HepG2 (cell line): ENCODE results near the gene CTAG1A. TPM values are rescaled to one million over a fixed set of nuclear protein-coding genes. Genes with fewer than 3 reads are reported as not detected.

Source experiments
- CC2D1A ChIP-seq: sonication (generic); formaldehyde crosslinking; IDR thresholded peaks from 2 replicates; pipeline ENCODE4 v1.8.1; 2023; ENCODE audit warnings: mild to moderate bottlenecking, missing genetic modification reagents
- ELF4 ChIP-seq: sonication (generic); formaldehyde crosslinking; IDR thresholded peaks from 2 replicates; pipeline ENCODE4 v1.5.0; 2020; ENCODE audit warnings: missing genetic modification reagents, mild to moderate bottlenecking, moderate library complexity, borderline replicate concordance
- FOXP4 ChIP-seq: sonication (generic); formaldehyde crosslinking; IDR thresholded peaks from 2 replicates; pipeline ENCODE4 v1.4.0; 2020; ENCODE audit warnings: missing genetic modification reagents
- GRHL1 ChIP-seq: sonication (generic); formaldehyde crosslinking; conservative IDR thresholded peaks from 2 replicates; pipeline ENCODE4 v1.8.0; 2022; ENCODE audit warnings: missing genetic modification reagents
- HNF1A ChIP-seq, 2 experiments: sonication (generic) in 1 of 2; formaldehyde crosslinking in 1 of 2; IDR thresholded peaks; 2 replicates each; pipeline versions ENCODE4 v1.4.0 to v1.6.1; 2016 to 2020; ENCODE audit warnings: borderline replicate concordance in 1 of 2, low read depth in 1 of 2, mild to moderate bottlenecking in 1 of 2, missing genetic modification reagents in 1 of 2
- ISX ChIP-seq: sonication (generic); formaldehyde crosslinking; conservative IDR thresholded peaks from 2 replicates; pipeline ENCODE4 v1.5.0; 2020; ENCODE audit warnings: missing genetic modification reagents
- KMT2A ChIP-seq: sonication (generic); formaldehyde crosslinking; IDR thresholded peaks from 2 replicates; pipeline ENCODE4 v1.4.0; 2020; ENCODE audit warnings: missing genetic modification reagents
- MZF1 ChIP-seq: sonication (generic); formaldehyde crosslinking; IDR thresholded peaks from 2 replicates; pipeline ENCODE4 v1.8.1; 2023; ENCODE audit warnings: mild to moderate bottlenecking, missing genetic modification reagents, borderline replicate concordance
- U2AF2 ChIP-seq: fragments of 200-400 bp; formaldehyde crosslinking; IDR thresholded peaks from 2 replicates; pipeline ENCODE4 v1.6.1; 2017; ENCODE audit warnings: low read depth, mild to moderate bottlenecking, low read length
- ZNF142 ChIP-seq: sonication (generic); formaldehyde crosslinking; IDR thresholded peaks from 2 replicates; pipeline ENCODE4 v1.4.0; 2020; ENCODE audit warnings: missing genetic modification reagents
- ZNF260 ChIP-seq: sonication (generic); formaldehyde crosslinking; IDR thresholded peaks from 2 replicates; pipeline ENCODE4 v1.4.0; 2020; ENCODE audit warnings: missing genetic modification reagents, low read depth, mild to moderate bottlenecking, borderline replicate concordance
- ZNF546 ChIP-seq: sonication (generic); formaldehyde crosslinking; conservative IDR thresholded peaks from 2 replicates; pipeline ENCODE4 v1.8.1; 2023; ENCODE audit warnings: mild to moderate bottlenecking, missing genetic modification reagents
- polyA plus RNA-seq, 8 experiments: library from polyadenylated mRNA; depleted of rRNA in 3 of 8; stranded (reverse) in 7 of 8; unstranded in 1 of 8; fragments of >200 nt; fragmentation: Illumina TruSeq in 4 of 8; extraction: Trizol in 4 of 8; gene quantifications; 2 replicates each; pipeline versions ENCODE4 v1.2.1 to v1.2.3, GENCODE V29; 2011 to 2016; ENCODE audit warnings: low read depth in 4 of 8, missing spikeins in 1 of 8, mixed read lengths in 1 of 8; ENCODE audit not compliant: insufficient read depth in 1 of 8
- total RNA-seq, 5 experiments: library from RNA; depleted of rRNA; stranded (reverse); fragments of >200 nt; fragmentation: Illumina TruSeq; extraction: Trizol; gene quantifications; 2 replicates each; pipeline ENCODE4 v1.2.3, GENCODE V29; 2016; ENCODE audit warnings: low read depth in 1 of 5

Gene CTAG1A
- total and polyA plus RNA-seq, 2 of the 13 experiments (the other 11 are each of a cell fraction or from before 2014, with no cell fraction given): not detected

GRCh38 chrX:154547245-154548027 lies 37.5 kb upstream of the CTAG1A start, which contains the start of gene IKBKG (continued):
- TF ChIP-seq ZNF260: no peak
- no peak for TF ChIP-seq MZF1 (CRISPR knock-in tag)
- peak; percentile 20; the same call in 1 of the 2 replicates for TF ChIP-seq FOXP4 (CRISPR knock-in tag)
- no peak; the same call in 1 of the 2 replicates for TF ChIP-seq ZNF546 (CRISPR knock-in tag)
- no peak for TF ChIP-seq HNF1A (IDR thresholded peaks at IDR 0.05; ENCODE audit: low read depth)
- TF ChIP-seq HNF1A (CRISPR knock-in tag; IDR thresholded peaks at IDR 0.05; ENCODE audit: borderline replicate concordance): peak; percentile 52; the same call in 1 of the 2 replicates
- no peak for TF ChIP-seq CC2D1A (CRISPR knock-in tag)
- TF ChIP-seq ISX (CRISPR knock-in tag): no peak
- no peak for TF ChIP-seq GRHL1 (CRISPR knock-in tag)
- TF ChIP-seq ELF4 (CRISPR knock-in tag): peak; percentile 81; the same call in 1 of the 2 replicates
- no peak for TF ChIP-seq U2AF2
- TF ChIP-seq KMT2A (CRISPR knock-in tag): peak; percentile 53; the same call in 1 of the 2 replicates
- no peak; the same call in 1 of the 2 replicates for TF ChIP-seq ZNF142 (CRISPR knock-in tag)
